ENCODE measurements around the gene ZNF844.
"Not testable (repeated sequence)": the region's sequence is repeated elsewhere in the genome, so short reads cannot be mapped to it uniquely, and the experiment has no call there.

ZNF844 gene

GRCh38 chr19:12064590-12065538 lies at the start of gene ZNF844:
TSS of gene ZNF844 (plus strand) at chr19:12064731. CDS start at chr19:12064874, 143 bp downstream.
- FAIRE-seq (no peak), DNase-seq (ENCODE audit: low spot score) (peak; percentile 84)

DNA sequence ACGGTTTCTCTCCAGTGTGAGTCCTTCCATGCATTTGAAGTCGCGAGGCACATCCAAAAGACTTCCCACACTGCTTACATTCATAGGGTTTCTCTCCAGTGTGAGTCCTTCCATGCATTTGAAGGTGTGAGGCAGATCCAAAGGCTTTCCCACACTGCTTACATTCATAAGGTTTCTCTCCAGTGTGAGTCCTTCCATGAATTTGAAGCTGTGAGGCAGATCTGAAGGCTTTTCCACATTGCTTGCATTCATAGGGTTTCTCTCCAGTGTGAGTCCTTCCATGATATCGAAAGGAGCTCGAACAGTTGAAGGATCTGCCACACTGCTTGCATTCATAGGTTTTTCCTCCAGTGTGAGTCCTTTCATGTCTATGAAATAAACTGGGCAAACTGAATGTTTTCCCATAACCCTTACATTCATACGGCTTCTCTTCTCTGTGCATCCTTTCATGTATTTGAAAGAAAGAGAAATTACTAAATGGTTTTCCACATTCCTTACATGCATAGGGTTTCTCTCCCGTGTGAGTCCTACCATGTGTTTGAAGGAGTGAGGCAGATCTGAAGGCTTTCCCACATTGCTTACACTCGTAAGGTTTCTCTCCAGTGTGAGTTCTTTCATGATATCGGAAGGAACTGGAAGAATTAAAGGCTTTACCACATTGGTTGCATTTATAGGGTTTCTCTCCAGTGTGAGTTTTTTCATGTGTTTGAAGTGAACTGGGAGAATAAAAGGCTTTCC lies 49.3 kb upstream of the ZNF844 start:
- DNase-seq (ENCODE audit: low spot score) (no peak), FAIRE-seq (no peak)

DNA sequence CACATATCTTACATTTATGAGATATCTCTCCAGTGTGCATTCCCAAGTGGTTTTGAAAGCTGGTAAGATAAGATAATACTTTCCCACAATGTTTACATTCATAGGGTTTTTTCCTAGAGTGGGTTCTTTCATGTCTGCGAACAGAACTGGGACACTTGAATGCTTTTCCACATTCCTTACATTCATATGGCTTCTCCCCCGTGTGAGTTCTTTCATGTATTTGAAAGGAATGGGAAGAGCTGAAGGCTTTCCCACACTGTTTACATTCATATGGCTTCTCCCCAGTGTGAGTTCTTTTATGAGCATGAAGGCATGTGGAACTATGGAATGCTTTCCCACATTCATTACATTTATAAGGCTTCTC lies 48.8 kb upstream of the ZNF844 start:
- no peak for FAIRE-seq
- no peak for DNase-seq (ENCODE audit: low spot score)

- FAIRE-seq (no peak), DNase-seq (ENCODE audit: low spot score) (no peak)
These were observed 30.3 kb upstream of the ZNF844 start for GRCh38 chr19:12034198-12034597.

DNA sequence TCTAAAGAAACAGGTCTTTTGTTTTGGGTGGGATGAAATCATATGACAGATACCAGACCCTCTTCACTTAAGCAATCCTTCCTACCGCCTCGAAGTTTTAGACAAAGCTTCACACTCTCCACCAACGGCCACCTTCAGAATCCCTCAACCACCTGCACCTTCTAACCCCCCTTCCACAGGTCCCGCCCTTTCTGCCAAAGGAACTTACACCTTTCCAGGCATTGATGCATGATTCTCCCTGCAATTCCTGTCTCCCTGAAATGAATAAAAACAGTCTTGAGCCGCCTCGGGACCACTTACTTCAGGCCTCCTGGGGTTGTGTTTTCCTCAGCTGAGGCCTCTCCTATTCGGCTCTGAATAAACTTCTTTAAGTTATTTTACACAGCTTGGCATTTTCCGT lies 29.9 kb upstream of the ZNF844 start:
- DNase-seq (ENCODE audit: low spot score), result no peak
- no peak for FAIRE-seq

DNA sequence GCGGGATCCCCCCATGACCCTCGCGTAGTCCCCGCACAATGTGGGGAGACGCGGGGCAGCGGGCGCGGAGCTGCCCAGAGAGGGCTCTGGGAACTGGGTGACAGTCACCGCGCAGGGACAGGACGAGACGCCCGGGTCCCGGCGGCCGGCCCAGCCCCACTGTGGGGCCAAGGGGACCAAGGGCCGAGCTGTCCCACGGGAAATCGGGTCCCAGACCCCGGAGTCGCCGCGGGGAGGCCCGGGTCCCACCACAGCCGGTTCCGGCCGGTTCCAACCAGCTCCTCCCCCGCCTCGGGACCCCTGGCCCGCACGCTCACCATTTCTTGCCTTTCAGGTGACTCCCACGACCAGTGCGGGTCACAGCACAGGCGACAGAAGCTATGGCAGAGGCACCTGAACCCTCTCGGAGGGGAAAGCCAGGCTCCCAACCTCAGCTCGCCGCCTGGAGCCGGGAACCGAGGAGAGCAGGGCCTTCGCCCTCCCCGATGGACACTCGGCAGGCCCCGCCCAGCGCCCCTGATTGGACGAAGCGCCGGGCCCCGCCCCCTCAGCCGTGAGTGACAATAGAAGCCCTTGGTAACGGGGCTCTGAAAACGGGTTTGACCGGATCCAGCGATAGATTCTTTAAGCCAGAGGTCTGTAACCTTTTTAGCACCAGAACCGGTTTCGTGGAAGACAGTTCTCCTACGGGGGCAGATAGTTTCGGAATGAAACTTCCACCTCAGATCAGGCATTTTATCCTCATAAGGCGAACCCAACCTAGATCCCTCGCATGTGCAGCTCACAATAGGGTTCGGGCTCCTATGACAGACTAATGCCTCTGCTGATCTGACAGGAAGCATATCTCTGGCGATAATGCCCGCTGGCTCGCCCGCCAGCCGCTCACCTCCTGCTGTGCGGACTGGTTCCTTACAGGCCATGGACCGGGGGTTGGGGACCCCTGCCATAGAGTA lies 29.0 kb upstream of the ZNF844 start, which contains the start of gene ZNF433:
Gene ZNF433 (minus strand): TSS at position 460 of the 953 bp plus-strand sequence. CDS start 140 bp downstream, at position 320.
- no peak for FAIRE-seq

GRCh38 chr19:12042893-12043292 lies 21.6 kb upstream of the ZNF844 start:
- FAIRE-seq (no peak), DNase-seq (ENCODE audit: low spot score) (no peak)

More for the DNA sequence above, 29.0 kb upstream of the ZNF844 start, which contains the start of gene ZNF433:
- DNase-seq (ENCODE audit: low spot score), result peak; percentile 91

DNA sequence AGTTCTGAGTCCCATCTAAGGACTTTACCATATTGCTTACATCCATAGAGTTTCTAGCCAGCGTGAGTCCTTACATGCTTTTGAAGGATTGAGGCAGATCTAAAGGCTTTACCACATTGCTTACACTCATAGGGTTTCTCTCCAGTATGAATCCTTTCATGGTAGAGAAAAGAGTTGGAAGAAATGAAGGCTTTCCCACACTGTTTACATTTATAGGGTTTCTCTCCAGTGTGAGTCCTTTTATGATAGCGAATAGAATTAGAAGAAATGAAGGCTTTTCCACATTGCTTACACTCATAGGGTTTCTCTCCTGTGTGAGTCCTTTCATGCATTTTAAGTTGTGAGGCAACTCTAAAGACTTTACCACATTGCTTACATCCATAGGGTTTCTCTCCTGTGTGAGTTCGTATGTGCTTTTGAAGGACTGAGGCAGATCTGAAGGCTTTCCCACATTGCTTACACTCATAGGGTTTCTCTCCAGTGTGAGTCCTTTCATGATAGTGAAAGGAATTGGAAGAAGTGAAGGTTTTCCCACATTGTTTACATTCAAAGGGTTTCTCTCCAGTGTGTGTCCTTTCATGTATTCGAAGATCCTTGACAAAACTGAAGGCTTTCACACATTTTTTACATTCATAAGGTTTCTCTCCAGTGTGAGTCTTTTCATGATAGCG lies 20.6 kb upstream of the ZNF844 start:
- FAIRE-seq (no peak), DNase-seq (ENCODE audit: low spot score) (no peak)

DNA sequence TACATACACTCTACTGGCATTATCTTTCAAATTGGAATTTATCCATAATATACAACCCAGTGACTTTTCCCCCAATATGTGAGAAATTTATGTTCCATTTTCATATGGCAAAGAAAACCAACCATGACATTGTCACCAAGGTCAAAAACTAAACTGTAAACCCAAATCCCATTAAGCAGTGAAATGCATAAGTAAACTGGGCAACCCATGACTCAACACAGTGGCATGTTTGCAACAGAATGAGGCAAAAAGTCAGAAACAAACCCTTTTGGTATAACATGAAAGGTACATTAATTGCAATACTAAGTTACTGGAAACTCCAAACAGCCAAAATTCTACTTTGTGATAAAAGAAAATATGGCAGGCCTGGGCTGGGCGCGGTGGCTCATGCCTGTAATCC lies 16.7 kb upstream of the ZNF844 start:
- DNase-seq (ENCODE audit: low spot score), result no peak
- FAIRE-seq, result no peak

DNA sequence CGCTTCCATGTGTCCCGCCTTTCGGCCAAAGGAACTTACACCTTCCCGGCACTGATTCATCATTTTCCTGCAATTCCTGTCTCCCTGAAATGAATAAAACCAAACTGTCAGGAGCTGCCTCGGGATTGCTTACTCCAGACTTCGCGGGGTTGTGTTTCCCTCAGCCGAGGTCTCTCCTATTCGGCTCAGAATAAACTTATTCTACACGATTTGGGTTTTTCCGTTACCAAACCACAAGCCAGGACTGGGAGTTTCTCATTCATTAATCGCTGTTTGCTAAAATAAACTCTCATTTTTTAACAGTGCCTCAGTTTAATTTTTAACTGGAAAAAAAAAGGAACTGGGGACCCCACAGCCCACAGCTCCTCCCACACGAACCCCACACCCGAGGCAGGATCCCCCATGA lies 12.4 kb upstream of the ZNF844 start:
- FAIRE-seq, result no peak
- no peak for DNase-seq (ENCODE audit: low spot score)

- no peak for FAIRE-seq
- peak; percentile 82 for DNase-seq (ENCODE audit: low spot score)
These were observed 11.9 kb upstream of the ZNF844 start, which contains the start of gene ZNF878 for GRCh38 chr19:12052497-12053169. TSS of gene ZNF878 (minus strand) at chr19:12052961. CDS start at chr19:12052801, 160 bp downstream.

DNA sequence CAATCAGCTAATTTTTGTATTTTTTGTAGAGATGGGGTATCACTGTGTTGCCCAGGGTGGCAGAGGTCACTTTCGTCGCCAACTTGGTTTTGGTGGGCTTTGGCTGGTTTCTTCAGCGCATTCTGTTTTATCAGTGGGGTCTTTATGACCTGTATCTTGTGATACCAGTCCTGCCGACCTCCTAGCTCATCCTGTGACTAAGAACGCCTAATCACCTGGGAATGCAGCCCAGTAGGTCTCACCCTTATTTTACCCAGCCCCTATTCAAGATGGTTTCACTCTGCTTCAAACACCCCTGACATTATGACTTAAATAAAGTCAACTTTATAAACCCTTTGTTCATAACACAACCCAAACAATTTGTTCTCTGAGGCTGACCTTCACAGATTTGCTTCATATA lies 8.7 kb upstream of the ZNF844 start:
- FAIRE-seq (no peak), DNase-seq (ENCODE audit: low spot score) (no peak)

DNA sequence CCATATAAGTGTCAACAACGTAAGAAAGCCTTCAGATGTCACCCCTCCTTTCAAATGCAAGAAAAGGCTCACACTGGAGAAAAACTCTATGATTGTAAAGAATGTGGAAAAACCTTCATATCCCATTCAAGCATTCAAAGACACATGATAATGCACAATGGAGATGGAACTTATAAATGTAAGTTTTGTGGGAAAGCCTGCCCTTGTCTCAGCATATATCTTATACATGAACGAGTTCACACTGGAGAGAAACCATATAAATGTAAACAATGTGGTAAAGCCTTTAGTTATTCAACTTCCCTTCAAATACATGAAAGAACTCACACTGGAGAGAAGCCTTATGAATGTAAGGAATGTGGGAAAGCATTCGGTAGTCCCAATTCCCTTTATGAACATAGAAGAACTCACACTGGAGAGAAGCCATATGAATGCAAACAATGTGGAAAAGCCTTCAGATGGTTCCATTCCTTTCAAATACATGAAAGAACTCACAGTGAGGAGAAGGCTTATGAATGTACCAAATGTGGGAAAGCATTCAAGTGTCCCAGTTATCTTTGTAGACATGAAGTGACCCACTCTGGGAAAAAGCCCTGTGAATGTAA lies 11.1 kb downstream of the ZNF844 start:
- DNase-seq (ENCODE audit: low spot score) (no peak), FAIRE-seq (no peak)

DNA sequence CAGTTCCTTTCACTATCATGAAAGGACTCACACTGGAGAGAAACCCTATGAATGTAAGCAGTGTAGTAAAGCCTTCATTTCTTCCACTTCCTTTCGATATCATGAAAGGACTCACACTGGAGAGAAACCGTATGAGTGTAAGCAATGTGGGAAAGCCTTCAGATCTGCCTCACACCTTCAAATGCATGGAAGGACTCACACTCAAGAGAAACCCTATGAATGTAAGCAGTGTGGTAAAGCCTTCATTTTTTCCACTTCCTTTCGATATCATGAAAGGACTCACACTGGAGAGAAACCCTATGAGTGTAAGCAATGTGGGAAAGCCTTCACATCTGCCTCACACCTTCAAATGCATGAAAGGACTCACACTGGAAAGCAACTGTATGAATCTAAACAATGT lies 11.8 kb downstream of the ZNF844 start:
- FAIRE-seq; DNase-seq (ENCODE audit: low spot score): not testable (repeated sequence)

DNA sequence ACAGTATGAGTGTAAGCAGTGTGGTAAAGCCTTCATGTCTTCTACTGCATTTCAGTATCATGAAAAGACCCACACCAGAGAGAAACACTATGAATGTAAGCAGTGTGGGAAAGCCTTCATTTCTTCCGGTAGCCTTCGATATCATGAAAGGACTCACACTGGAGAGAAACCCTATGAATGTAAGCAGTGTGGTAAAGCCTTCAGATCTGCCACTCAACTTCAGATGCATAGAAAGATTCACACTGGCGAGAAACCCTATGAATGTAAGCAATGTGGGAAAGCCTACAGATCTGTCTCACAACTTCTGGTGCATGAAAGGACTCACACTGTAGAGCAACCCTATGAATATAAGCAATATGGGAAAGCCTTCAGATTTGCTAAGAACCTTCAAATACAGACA lies 12.8 kb downstream of the ZNF844 start:
- DNase-seq (ENCODE audit: low spot score) (no peak), FAIRE-seq (no peak)

DNA sequence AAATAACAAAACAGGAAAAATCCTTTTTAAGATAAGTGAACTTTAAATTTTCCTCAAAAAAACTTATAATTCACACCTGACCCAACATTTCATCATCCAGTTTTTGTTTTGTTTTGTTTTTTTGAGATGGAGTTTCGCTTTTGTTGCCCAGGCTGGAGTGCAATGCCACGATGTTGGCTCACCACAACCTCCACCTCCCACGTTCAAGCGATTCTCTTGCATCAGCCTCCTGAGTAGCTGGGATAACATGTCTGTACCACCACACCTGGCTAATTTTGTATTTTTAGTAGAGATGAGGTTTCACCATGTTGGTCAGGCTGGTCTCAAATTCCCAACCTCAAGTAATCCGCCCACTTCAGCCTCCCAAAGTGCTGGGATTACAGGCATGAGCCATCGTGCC lies 18.8 kb downstream of the ZNF844 start:
- DNase-seq (ENCODE audit: low spot score); FAIRE-seq: not testable (repeated sequence)

DNA sequence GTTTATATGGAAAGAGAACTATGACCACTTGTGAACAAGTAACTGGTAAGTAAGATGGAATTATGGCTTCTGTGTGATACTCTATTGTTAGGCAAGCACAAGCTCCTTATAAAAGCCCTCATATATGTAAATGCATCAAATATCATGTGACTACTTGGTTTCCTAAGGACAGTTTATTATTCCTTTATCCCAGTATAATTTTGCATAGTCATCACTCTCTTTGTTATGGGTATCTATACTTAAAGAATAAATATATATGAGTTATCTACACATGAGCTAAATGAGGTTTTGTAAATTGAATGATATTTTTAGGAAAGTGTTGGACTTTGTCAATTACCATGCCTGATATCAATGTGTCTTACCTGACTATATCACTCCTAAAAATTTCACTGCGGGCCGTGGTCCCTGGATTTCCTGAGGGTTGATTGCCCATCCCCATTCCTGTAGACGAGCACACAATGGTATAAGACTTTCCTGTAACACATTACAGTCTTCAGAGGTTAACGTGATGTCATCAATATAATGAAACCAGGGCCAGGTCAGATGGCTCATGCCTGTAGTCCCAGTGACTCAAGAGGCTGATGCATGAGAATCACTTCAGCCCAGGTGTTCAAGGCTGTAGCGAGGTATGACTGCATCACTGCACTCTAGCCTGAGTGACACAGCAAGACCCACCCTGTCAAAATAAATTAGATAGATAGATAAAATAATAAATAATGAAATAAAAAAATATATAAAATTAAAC lies 20.7 kb downstream of the ZNF844 start:
- DNase-seq (ENCODE audit: low spot score), result no peak
- no peak for FAIRE-seq

- DNase-seq (ENCODE audit: low spot score), result no peak
- FAIRE-seq, result no peak
These were observed 26.3 kb downstream of the ZNF844 start for GRCh38 chr19:12090807-12091206.

All from urothelium cell line (cell line).